ENCODE measurements around the gene TOGARAM2. TPM values are rescaled to one million over a fixed set of nuclear protein-coding genes. Genes with fewer than 3 reads are reported as not detected.
"Not testable (repeated sequence)": the region's sequence is repeated elsewhere in the genome, so short reads cannot be mapped to it uniquely, and the experiment has no call there.

The TOGARAM2 gene
- total RNA-seq, 2 donors from 2014 or later = 4.0 to 4.3 TPM

GRCh38 chr2:28956890-28957289 is 24.2 kb upstream of the TOGARAM2 start:
- no peak for ATAC-seq (replicated peaks in 1 of 2)
- no peak overlapping the region for H3K4me3 Mint-ChIP-seq
- no peaks in the 10 kb centered on the region for H3K4me1 Mint-ChIP-seq (ENCODE audit: low read depth)
- DNase-seq = no peak
- H3K27me3 Mint-ChIP-seq (ENCODE audit: low read depth) = no peaks in the 10 kb centered on the region
- H3K9me3 Mint-ChIP-seq = no peaks in the 10 kb centered on the region
- no peak overlapping the region for H3K27ac Mint-ChIP-seq
- H3K36me3 Mint-ChIP-seq (ENCODE audit: insufficient read depth in 2 of 2) = no peaks in the 10 kb centered on the region

DNA sequence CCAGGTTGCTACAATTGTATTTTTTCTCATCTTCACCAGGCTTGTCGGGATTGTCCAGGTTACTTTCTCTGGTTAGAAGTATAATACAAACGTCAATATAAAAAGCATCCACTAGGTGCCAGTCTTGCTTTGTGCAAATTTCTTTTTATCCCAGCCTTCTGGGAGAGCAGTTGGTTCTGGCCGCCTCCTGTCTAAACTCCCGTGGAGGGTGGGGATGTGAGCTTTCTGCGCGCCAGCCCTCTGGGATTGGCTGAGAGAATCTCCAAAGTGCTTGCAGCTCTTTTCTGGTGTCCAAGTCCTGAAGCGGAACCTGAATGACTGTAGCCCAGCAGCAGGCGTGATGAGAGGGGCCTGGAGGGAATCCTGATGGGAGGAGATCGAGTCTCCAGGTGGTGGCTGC is 22.4 kb upstream of the TOGARAM2 start:
- DNase-seq = peak; percentile 19 to 54
- Mint-ChIP-seq H3K27ac (no peak overlapping the region), H3K4me1 (ENCODE audit: low read depth) (no peaks in the 10 kb centered on the region), H3K4me3 (no peak overlapping the region), H3K27me3 (ENCODE audit: low read depth) (no peaks in the 10 kb centered on the region), H3K36me3 (ENCODE audit: insufficient read depth in 2 of 2) (no peaks in the 10 kb centered on the region), H3K9me3 (no peaks in the 10 kb centered on the region)
- ATAC-seq (replicated peaks in 1 of 2) = peak; percentile 61 to 72

- DNase-seq (no peak), ATAC-seq (replicated peaks in 1 of 2) (no peak)
- H3K4me1 Mint-ChIP-seq (ENCODE audit: low read depth) = no peaks in the 10 kb centered on the region
- H3K27ac Mint-ChIP-seq = no peak overlapping the region
- no peak overlapping the region for H3K4me3 Mint-ChIP-seq
- no peaks in the 10 kb centered on the region for H3K27me3 Mint-ChIP-seq (ENCODE audit: low read depth)
- H3K9me3 Mint-ChIP-seq = no peaks in the 10 kb centered on the region
- no peaks in the 10 kb centered on the region for H3K36me3 Mint-ChIP-seq (ENCODE audit: insufficient read depth in 2 of 2)
These were observed 20.7 kb upstream of the TOGARAM2 start for GRCh38 chr2:28960401-28960800.

DNA sequence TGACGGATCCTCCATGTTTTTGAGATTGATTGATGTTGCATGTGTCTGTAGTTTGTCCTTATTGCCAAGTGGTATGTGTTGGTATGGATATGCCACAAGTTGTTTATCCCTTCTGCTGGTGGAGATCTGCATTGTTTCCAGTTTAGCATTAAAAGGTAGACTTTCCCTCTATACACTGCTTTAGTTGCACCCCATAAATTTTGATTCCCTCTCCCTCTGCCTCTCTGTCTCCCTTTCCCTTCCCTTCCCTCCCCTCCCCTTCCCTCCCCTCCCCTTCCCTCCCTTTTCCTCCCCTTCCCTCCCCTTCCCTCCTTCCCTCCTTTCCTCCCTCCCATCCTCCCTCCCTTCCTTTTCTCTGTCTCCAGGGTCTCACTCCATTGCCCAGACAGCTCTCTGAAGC is 18.6 kb upstream of the TOGARAM2 start:
- Mint-ChIP-seq H3K4me1 (ENCODE audit: low read depth) (no peaks in the 10 kb centered on the region), H3K9me3 (no peaks in the 10 kb centered on the region), H3K4me3 (no peak overlapping the region), H3K27me3 (ENCODE audit: low read depth) (no peaks in the 10 kb centered on the region), H3K27ac (no peak overlapping the region), H3K36me3 (ENCODE audit: insufficient read depth in 2 of 2) (no peaks in the 10 kb centered on the region)
- no peak for DNase-seq
- no peak for ATAC-seq (replicated peaks in 1 of 2)

DNA sequence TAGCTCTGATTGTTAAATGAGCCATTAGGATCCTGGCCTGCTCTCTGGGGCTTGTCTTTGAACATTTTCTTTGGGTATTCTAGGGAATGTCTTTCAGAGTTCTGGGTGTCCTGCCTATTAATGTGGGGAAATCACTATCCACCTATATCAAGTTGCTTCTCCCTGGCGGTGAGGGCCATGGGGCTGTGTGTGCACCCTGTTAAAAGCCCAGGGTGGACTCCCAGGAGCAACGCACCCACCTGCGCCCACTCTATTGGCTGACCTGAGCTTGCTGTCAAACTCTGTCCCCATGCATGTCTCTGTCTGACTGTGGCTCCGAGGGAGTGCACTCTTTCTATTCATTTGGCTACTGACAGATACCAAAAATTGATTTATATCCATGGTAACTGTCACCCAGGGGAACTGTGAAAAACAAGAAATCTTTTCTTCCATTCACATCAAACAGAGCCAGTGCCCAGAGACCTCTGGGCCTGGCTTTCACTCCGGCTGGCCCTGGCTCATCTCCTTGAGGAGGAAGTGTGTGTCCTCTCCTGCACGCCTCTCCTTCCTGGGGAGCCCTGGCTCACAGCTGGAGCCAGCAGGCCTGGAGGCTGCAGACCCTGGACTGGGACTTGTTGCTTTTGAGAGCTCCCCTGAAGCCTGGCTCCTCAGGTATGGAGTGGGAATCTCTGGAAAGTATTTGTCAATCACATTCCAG is 10.5 kb upstream of the TOGARAM2 start:
- Mint-ChIP-seq H3K4me1 (ENCODE audit: low read depth) (peaks cover 11% of the 10 kb centered on the region), H3K27ac (no peak overlapping the region), H3K4me3 (no peak overlapping the region), H3K36me3 (ENCODE audit: insufficient read depth in 2 of 2) (peaks cover 2 to 3% of the 10 kb centered on the region in 2 donors), H3K9me3 (peaks cover 0 to 3% of the 10 kb centered on the region in 2 donors), H3K27me3 (ENCODE audit: low read depth) (peaks cover 8% of the 10 kb centered on the region)
- no peak for DNase-seq
- ATAC-seq (replicated peaks in 1 of 2) = no peak

DNA sequence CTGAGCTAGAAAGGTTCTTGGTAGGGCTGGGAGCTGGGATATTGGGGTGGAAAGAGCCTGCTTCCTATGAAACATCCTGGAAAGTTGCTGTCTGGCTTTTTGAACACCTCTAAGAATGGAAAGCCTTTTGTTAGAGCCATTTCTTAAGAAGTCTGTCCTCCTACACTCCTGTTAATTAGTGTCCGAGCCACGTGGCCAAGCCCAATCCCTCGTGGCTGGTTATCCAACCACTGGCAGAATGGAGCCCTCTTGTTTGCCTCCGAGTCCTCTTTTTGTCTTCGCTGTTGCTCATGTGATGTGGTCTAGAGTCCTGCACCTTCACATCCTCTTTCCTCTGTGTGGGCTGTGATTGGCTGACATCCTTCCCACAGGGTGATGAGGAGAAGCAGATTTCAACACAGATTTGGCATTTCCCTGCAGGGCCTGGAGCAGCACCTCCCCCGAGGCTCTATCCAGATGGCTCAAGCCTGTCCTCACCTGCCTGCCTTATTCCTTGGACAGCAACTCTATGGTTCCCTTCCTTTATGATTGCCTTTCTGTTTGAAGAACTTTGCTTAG is 8.2 kb upstream of the TOGARAM2 start:
- Mint-ChIP-seq H3K36me3 (ENCODE audit: insufficient read depth in 2 of 2) (peaks cover 2 to 3% of the 10 kb centered on the region in 2 donors), H3K4me3 (no peak overlapping the region), H3K27ac (no peak overlapping the region), H3K4me1 (ENCODE audit: low read depth) (peaks cover 11% of the 10 kb centered on the region), H3K27me3 (ENCODE audit: low read depth) (peaks cover 8% of the 10 kb centered on the region), H3K9me3 (peaks cover 0 to 3% of the 10 kb centered on the region in 2 donors)
- ATAC-seq (replicated peaks in 1 of 2) (no peak), DNase-seq (no peak)

DNA sequence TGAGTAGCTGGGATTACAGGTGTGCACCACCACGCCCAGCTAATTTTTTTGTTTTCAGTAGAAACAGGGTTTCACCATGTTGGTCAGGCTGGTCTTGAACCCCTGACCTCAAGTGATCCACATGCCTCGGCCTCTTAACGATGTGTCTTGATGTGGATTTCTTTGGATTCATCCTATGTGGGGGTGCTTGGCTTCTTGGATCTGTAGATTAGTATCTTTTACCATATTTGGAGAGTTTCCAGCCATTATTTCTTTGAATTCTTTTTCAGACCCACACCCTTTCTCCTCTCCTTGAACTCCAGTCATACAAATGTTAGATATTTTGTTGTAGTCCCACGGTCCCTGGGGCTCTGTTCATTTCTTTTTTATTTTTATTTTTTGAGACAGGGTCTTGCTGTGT is 6.8 kb upstream of the TOGARAM2 start:
- H3K27me3 Mint-ChIP-seq (ENCODE audit: low read depth) = peaks cover 8% of the 10 kb centered on the region
- H3K4me1 Mint-ChIP-seq (ENCODE audit: low read depth) = peaks cover 11% of the 10 kb centered on the region
- H3K4me3 Mint-ChIP-seq = no peak overlapping the region
- ATAC-seq (replicated peaks in 1 of 2) (no peak), DNase-seq (no peak)
- peaks cover 2 to 3% of the 10 kb centered on the region in 2 donors for H3K36me3 Mint-ChIP-seq (ENCODE audit: insufficient read depth in 2 of 2)
- no peak overlapping the region for H3K27ac Mint-ChIP-seq
- H3K9me3 Mint-ChIP-seq = peaks cover 0 to 3% of the 10 kb centered on the region in 2 donors

DNA sequence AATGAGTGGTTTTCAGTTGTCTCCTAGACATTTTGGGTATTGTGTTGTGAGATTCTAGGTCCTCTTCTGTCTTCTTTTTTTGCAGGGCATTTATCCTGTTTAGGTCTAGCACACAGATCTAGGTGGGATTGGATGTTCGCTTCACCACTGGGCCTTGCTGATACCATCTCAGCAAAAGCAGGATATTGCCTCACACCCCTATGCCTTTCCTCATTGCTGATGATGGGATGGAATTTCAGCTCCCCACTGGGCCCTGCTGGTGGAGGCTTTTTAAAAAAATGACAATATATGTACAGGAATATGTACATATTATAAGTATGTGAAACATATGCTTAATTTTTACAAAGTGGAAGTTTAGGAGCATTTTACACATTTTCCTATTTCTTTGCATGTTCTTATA is 5.4 kb upstream of the TOGARAM2 start:
- H3K9me3 Mint-ChIP-seq = peaks cover 0 to 3% of the 10 kb centered on the region in 2 donors
- DNase-seq = no peak
- ATAC-seq (replicated peaks in 1 of 2) = no peak
- H3K36me3 Mint-ChIP-seq (ENCODE audit: insufficient read depth in 2 of 2) = peaks cover 2 to 3% of the 10 kb centered on the region in 2 donors
- H3K27me3 Mint-ChIP-seq (ENCODE audit: low read depth) = peaks cover 8% of the 10 kb centered on the region
- peaks cover 11% of the 10 kb centered on the region for H3K4me1 Mint-ChIP-seq (ENCODE audit: low read depth)
- H3K27ac Mint-ChIP-seq = no peak overlapping the region
- H3K4me3 Mint-ChIP-seq = no peak overlapping the region

GRCh38 chr2:28976584-28976983 is 4.5 kb upstream of the TOGARAM2 start:
- Mint-ChIP-seq H3K9me3 (peaks cover 0 to 3% of the 10 kb centered on the region in 2 donors), H3K4me1 (ENCODE audit: low read depth) (peaks cover 11% of the 10 kb centered on the region), H3K36me3 (ENCODE audit: insufficient read depth in 2 of 2) (peaks cover 2 to 3% of the 10 kb centered on the region in 2 donors), H3K27me3 (ENCODE audit: low read depth) (peaks cover 8% of the 10 kb centered on the region), H3K27ac (no peak overlapping the region), H3K4me3 (no peak overlapping the region)
- no peak for DNase-seq
- no peak for ATAC-seq (replicated peaks in 1 of 2)

GRCh38 chr2:28977176-28977875 is 3.8 kb upstream of the TOGARAM2 start:
- Mint-ChIP-seq H3K4me1 (ENCODE audit: low read depth) (peaks cover 11% of the 10 kb centered on the region), H3K4me3 (no peak overlapping the region), H3K36me3 (ENCODE audit: insufficient read depth in 2 of 2) (peaks cover 2 to 3% of the 10 kb centered on the region in 2 donors), H3K27me3 (ENCODE audit: low read depth) (peaks cover 8% of the 10 kb centered on the region), H3K9me3 (peaks cover 0 to 3% of the 10 kb centered on the region in 2 donors), H3K27ac (no peak overlapping the region)
- ATAC-seq (replicated peaks in 1 of 2) (no peak), DNase-seq (no peak)

DNA sequence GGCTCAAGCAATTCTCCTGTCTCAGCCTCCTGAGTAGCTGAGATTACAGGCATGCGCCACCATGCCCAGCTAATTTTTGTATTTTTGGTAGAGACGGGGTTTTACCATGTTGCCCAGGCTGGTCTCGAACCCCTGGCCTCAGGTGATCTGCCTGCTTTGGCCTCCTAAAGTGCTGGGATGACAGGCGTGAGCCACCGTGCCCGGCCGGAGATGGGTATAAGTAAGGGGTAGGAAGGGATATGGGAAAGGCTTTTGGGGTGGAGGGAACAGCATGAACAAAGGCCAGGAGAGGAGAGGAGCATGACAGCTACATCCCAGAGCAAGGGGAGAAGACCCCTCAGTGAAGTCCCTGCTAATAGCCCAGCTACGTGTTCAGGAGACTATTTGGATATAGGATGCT is 3.1 kb upstream of the TOGARAM2 start:
- DNase-seq; H3K4me3 Mint-ChIP-seq; H3K27ac Mint-ChIP-seq; ATAC-seq (replicated peaks in 1 of 2); H3K4me1 Mint-ChIP-seq (ENCODE audit: low read depth); H3K27me3 Mint-ChIP-seq (ENCODE audit: low read depth); H3K9me3 Mint-ChIP-seq; H3K36me3 Mint-ChIP-seq (ENCODE audit: insufficient read depth in 2 of 2): not testable (repeated sequence)

GRCh38 chr2:28978606-28979005 is 2.5 kb upstream of the TOGARAM2 start:
- Mint-ChIP-seq H3K9me3 (peaks cover 0 to 3% of the 10 kb centered on the region in 2 donors), H3K4me3 (no peak overlapping the region), H3K27me3 (ENCODE audit: low read depth) (peaks cover under 1% of the 10 kb centered on the region), H3K27ac (no peak overlapping the region), H3K36me3 (ENCODE audit: insufficient read depth in 2 of 2) (peaks cover 0 to 2% of the 10 kb centered on the region in 2 donors), H3K4me1 (ENCODE audit: low read depth) (peaks cover under 1% of the 10 kb centered on the region)
- no peak for ATAC-seq (replicated peaks in 1 of 2)
- no peak for DNase-seq

GRCh38 chr2:28979041-28979440 is 2.1 kb upstream of the TOGARAM2 start:
- Mint-ChIP-seq H3K27ac (no peak overlapping the region), H3K36me3 (ENCODE audit: insufficient read depth in 2 of 2) (peaks cover 0 to 2% of the 10 kb centered on the region in 2 donors), H3K4me3 (no peak overlapping the region), H3K9me3 (no peaks in the 10 kb centered on the region), H3K4me1 (ENCODE audit: low read depth) (no peaks in the 10 kb centered on the region), H3K27me3 (ENCODE audit: low read depth) (no peaks in the 10 kb centered on the region)
- no peak for DNase-seq
- no peak for ATAC-seq (replicated peaks in 1 of 2)

All from activated T-cell treated with anti-CD3 and anti-CD28 coated beads, Interleukin-2, amount 50 U/mL, for 72 hours (primary cell).